ENCODE data around the gene DPYSL5.

Gene DPYSL5, protein sequence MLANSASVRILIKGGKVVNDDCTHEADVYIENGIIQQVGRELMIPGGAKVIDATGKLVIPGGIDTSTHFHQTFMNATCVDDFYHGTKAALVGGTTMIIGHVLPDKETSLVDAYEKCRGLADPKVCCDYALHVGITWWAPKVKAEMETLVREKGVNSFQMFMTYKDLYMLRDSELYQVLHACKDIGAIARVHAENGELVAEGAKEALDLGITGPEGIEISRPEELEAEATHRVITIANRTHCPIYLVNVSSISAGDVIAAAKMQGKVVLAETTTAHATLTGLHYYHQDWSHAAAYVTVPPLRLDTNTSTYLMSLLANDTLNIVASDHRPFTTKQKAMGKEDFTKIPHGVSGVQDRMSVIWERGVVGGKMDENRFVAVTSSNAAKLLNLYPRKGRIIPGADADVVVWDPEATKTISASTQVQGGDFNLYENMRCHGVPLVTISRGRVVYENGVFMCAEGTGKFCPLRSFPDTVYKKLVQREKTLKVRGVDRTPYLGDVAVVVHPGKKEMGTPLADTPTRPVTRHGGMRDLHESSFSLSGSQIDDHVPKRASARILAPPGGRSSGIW

DNA sequence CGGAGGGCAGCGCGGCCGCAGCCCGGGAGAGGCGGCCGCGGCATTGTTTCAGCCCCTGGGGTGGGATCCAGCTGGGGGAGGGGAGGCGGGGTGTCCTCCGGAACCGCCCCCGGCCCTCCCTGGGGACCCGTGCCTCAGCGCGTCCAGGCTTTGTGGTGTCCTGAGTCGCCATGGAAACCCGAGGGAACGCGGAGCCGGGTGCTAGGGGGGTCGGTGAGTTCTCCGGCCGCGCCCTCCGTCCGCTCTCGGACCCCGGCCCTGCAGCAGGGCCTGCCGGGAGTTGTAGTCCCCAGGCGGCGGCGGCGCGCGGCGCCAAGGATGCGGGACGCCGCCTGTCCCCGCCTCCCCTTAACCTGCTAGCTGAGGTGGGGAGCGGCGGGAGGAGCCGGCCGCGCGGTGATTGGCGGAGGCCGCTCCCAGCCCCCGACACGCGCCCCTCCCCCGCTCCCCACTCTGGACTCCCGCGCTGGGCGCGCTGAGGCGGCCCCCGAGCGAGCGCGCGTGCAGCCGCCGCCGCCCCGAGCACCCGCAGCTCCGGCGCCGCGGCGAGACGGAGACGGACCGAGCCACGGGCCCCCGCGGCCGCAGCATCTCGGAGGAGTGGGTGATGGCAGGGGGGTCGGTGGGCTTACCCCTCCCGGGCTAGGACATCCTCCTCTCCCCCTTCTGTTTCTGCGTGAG lies at the start of gene DPYSL5:
Gene DPYSL5 (plus strand): TSS at position 478 of the 681 bp plus-strand sequence. CDS start 50,368 bp downstream, outside the sequence.
- TF ChIP-seq CTCF (conservative IDR thresholded peaks at IDR 0.05; ENCODE audit: low read depth, low read length) = no peak
- peak within 1 kb of the TSS; percentile 36 for H3K4me3 ChIP-seq (ENCODE audit: low read length)

DNA sequence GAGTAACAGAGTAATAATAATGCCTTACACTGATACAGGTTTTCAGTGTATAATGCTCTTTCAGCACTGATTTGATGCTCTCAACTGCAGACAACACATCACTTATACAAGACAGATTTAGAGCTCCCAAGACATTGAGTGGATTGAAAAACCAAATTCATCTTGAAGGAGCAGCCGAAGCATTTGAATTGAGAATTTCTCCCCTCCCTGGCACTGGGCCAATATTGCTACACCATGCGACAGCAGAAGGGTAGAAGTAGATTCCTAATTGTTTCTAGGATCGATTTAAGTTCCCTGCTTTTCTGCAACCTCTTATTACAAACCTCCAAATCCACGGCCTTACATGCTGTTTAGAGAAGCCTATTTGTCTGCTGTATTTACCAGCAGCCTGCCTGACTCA lies 46.6 kb upstream of the DPYSL5 start:
- no peak for DNase-seq (ENCODE audit: low read depth)
- no peak for TF ChIP-seq CTCF (conservative IDR thresholded peaks at IDR 0.05; ENCODE audit: low read depth, low read length)
- H3K4me3 ChIP-seq (ENCODE audit: low read length) = no peak overlapping the region

More for the DNA sequence above, at the start of gene DPYSL5:
- no peak for DNase-seq (ENCODE audit: low read depth)

DNA sequence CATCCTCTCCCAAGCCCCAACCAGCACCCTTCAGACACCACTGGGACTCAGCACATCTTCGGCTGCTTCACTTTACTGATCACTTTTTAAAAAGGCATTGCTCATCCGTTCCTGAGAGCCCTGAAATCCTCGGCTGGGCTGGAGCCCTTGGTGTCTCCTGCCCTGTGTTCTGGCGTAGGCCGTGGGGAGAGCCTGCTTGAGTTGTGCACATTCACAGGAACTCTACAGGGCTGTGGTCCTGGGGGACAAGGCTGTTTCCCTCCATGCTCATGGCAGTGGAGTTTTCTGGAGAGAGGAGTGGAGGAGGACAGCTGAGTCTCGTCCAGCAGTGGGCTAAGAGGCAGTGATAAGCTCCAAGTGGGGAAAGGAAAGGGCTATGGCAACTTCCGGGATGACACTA lies 46.1 kb upstream of the DPYSL5 start:
- DNase-seq (ENCODE audit: low read depth) = no peak
- no peak for TF ChIP-seq CTCF (conservative IDR thresholded peaks at IDR 0.05; ENCODE audit: low read depth, low read length)
- no peak overlapping the region for H3K4me3 ChIP-seq (ENCODE audit: low read length)

- peak; percentile 63 for DNase-seq (ENCODE audit: low read depth)
- no peak overlapping the region for H3K4me3 ChIP-seq (ENCODE audit: low read length)
- no peak for TF ChIP-seq CTCF (conservative IDR thresholded peaks at IDR 0.05; ENCODE audit: low read depth, low read length)
These were observed 42.7 kb upstream of the DPYSL5 start for GRCh38 chr2:26805241-26805676.

- H3K4me3 ChIP-seq (ENCODE audit: low read length) = no peak overlapping the region
- DNase-seq (ENCODE audit: low read depth) = no peak
- TF ChIP-seq CTCF (conservative IDR thresholded peaks at IDR 0.05; ENCODE audit: low read depth, low read length) = no peak
These were observed 40.0 kb upstream of the DPYSL5 start for GRCh38 chr2:26807788-26808460.

- no peak overlapping the region for H3K4me3 ChIP-seq (ENCODE audit: low read length)
- no peak for TF ChIP-seq CTCF (conservative IDR thresholded peaks at IDR 0.05; ENCODE audit: low read depth, low read length)
- no peak for DNase-seq (ENCODE audit: low read depth)
These were observed 38.7 kb upstream of the DPYSL5 start for GRCh38 chr2:26809211-26809610.

Data from retinal pigment epithelial cell (primary cell).